Activated CD8-positive, alpha-beta memory T cell treated with anti-CD3 and anti-CD28 coated beads for 4 hours (primary cell): ENCODE results near the gene PRPF8.

Experiments used
- DNase-seq, 2 donors: peaks; one replicate each; pipeline ENCODE4 v3.0.0-alpha.2; 2020; ENCODE audit warnings: low read depth in 2 of 2

Gene PRPF8

DNA sequence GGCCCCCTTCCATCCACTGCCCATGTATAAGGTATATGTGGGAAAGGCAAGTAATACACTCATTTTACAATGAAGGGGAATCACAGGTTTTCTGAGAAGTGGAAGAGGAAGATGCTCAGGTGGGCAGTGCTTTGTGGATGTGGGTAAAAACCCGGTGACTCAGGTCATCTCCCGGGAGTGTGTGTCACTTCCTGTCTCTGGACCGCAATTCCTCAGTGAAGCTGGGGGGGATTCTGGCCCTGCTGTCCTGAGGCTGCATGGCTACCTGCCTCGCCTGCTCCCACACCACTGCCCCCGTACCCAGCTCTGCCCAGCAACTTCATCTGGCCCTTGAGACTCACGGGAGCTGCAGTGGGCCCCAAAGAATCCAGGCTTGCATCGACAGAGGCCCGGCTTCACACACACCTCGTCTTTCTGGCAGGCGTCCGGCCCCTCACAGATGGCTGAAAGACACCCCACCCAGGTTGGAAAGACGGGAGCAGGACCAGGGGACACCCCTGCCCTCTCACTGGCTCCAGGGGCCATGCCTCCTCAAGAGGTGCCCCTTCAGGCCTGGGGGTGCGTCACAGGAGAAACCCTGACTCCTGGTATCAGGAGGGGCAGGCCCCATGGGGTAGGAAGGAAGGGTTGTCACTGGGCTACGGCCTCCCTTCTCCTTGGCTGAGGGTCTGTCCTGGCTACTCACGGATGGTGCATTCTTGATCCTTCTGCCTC lies 40.0 kb downstream of the PRPF8 start:
- DNase-seq = no peak

DNA sequence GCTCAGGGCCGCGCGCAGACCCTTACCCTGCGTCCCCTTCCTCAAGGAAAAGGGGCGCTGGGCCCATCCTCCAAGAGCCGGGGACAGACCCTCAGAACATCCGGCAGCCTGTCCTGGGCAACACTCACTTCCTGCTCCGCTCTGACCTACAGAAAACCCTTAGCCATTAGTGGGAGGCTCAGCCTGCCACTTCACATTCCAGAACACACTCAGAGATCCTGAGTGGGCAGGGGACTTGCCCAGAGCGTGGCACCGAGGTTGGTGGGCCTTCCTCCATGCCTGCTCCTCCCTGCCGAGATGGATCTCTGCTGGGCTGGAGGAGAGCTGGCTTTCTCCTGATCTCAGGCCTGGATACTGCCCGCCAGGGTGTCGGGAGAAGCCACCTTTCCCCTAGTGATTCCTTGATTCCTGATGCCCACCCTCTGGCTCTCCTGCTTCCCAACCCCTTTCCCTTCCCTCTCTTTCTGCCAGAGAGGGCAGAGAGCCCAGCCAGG lies 40.6 kb downstream of the PRPF8 start:
- DNase-seq = no peak

DNA sequence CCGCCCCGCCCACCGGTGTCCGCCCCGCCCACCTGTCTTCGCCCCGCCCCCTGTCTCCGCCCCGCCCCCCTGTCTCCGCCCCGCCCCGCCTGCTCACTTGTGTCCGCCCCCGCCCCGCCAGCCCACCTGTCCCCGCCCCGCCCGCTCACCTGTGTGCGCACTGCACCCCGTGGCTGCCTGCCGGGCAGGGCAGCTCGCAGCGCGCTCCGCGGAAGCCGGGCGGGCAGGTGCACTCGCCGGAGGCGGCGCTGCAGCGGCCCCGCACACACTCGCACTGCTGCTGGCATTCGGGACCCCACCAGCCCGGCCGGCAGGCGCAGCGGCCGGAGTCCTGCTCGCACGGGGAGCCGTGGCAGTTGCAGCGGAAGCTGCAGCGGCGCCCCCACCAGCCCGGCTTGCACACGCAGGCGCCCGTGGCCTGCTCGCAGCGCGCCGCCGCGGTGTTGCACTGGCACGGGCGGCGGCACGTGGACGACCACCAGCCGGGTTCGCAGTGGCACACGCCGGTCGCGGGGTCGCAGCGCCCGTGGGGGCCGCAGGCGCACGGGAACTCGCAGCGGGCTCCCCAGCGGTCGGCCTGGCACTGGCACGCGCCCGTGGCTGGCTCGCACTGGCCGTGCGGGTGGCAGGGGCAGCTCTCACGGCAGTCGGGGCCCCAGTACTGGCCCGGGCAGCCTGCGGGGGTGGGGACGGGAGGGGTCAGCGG lies 41.2 kb downstream of the PRPF8 start:
- peak; percentile 26 to 27 for DNase-seq

DNA sequence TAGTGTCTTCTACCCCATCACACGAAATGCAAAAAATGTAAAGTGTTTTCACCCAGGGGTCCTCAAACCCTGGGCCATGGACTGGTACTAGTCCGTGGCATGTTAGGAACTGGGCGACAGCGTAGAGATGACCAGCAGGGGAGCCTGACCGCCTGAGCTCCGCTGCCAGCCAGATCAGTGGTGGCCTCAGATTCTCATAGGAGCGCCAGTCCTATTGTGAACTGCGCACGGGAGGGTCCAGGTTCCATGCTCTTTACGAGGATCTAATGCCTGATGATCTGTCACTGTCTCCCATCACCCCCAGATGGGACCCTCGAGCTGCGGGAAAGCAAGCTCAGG lies 43.6 kb downstream of the PRPF8 start:
- no peak for DNase-seq

DNA sequence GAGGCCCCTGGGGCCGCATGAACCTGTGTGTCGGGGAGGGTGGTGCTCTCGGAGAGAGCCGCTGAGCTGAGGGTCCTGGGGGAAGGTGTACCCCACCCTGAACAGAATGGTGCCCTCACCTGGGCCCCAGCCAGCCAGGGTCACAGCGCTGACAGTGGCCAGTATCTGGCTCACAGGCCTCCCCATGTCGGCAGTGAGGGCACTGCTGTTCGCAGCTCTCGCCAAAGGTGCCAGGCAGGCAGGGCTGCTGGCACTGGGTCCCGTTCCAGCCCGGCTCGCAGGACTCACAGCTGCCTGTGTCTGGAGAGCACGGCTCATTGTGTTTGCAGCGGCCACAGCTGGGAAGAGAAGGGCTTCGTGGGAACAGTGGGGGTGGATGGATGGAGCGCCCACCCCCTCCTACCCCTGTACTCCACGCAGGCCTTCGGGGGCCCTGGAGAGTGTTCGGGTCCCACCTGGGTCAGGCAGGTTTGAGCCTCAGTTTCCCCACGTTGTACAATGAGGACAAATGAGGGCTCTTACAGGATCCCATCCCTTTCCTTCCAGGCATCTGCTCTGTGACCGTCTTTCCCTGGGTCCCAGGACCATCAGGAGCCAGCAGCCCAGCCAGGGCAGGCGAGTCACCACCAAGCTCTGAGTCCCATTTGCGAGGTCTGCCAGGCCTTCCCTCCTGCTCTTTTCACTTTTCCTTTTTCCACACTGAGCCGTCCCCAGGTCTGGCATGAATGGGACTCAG lies 44.2 kb downstream of the PRPF8 start:
- no peak for DNase-seq

DNA sequence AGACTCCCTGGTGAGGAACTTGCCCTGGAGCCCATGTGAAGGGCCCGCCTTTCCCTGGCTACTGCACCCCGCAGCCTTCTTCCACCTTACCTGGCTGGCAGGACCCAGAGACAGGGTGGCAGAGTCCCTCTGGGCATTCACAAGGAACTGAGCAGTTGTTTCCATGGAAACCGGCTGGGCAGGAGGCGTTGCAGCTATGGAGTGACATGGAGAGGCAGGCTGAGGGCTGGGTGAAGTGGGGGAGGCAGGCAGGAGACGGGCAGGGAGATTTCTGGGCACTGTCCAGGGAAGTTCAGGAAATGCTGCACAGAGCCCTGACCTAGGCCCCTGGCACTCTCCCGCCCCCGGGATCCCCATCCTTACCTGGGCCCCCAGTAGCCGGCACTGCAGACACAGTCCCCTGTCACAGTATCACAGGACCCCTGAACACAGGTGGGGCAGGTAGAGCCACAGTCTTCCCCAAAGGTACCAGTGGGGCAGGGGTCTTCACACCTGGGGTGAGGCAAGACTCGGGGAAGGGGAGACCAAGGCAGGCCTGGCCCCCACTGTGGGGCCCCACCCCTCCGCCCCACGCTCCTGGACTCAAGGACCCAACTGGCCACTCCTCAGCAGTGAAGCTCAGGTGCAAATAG lies 45.0 kb downstream of the PRPF8 start:
- no peak for DNase-seq

DNA sequence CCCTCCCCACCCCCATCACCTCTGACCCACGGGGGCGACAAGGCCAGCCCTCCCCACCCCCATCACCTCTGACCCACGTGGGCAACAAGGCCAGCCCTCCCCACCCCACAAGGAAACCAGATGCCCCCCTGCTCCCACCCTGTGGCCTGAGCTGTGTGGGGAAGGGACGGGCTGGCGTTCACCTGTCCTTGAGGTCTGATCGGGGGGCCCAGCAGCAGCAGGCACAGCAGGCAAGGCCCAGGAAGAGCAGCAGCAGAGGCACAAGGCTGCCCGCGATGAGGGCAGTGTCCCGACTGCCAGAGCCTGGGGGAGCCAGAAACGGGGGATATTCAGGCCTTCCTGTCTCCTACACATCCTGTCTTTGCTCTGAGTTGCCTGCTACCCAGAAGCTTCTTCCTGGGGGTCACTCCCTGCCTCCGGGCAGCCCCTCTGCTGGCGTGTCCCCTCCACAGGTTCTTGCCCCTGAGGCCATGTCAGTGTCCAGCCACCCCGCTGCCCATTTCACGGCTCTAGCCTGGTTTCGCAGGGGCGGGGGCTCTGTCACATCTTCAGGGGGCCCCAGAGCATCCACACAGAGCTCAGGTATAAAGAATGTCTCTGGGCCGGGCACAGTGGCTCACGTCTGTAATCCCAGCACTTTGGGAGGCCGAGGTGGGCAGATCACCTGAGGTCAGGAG lies 45.9 kb downstream of the PRPF8 start:
- no peak for DNase-seq

DNA sequence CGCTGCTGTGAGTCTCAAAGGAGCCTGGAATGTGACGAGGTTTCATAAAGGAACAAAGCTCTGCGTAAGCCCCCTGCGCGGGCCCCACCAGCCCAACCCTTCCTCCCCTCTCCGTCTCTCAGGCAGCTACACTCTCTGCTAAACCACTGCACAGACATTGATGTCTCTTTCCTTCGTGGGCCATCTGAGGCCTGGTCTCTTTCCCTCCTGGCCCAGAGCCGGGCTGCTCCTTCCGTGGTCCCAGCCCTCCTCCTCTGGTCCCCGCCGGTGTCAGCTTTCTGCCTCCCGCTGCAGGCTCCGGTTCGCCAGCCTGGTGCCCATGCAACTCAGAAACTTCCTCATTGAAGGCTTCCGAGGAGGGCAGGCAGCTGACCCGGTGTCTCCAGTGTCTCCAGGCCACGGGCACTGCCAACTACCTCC lies 46.5 kb downstream of the PRPF8 start:
- DNase-seq = no peak

DNA sequence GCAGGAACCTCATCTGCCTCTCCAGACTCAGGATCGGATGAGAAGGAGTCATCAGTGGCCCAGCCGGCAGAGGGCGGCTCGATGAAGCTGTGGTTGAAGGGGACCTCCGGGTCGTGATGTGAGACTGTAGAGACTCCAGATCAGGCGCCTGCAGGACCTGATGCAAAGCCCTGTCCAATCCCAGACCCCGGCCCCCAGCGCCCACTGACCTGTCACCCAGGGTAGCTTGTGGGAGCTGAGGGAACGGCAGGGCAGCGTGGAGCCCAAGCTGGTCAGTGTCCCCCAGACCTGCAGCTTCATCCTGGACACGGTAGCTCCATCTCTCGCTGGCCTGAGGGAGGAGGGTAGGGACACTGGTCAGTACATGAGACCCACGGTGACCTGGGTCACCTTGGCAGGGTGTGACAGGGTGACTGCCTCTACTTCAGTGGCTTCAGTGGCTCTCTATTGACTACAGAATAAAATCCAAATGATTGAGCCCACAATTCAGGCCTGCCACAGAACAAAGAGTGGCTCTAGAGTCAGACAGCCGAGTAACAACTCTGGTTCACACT lies 47.9 kb downstream of the PRPF8 start:
- no peak for DNase-seq

DNA sequence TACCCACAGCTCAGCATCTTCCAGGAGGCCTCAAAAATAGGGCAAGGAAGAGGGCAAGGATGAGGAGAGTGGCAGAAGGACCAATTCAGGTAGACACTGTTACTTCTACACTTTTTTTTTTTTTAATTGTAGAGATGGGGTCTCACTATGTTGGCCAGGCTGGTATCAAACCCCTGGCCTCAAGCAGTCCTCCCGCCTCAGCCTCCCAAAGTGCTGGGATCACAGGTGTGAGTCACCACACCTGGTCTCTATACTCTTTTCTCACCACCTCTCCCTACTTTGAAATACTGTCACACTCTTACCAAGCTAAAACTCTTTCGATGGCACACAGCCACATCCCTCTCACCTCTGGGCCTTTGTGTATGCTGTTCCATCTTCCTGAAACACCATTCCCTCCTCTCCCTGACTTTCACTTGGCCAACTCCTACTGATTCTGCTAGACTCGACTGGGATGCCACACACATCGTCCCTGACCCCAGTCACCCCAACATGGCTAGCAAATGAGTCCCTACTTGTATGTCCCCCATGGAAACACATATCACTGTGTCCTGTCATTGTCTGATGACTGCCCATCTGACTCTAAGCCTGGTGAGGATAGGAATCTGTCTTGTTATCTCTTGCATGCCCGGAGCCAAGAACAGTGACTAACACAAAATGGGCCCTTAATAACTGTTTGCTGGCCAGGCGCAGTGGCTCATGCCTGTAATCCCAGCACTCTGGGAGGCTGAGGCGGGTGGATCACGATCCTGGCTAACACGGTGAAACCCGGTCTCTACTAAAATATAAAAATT lies 48.8 kb downstream of the PRPF8 start:
- no peak for DNase-seq

DNA sequence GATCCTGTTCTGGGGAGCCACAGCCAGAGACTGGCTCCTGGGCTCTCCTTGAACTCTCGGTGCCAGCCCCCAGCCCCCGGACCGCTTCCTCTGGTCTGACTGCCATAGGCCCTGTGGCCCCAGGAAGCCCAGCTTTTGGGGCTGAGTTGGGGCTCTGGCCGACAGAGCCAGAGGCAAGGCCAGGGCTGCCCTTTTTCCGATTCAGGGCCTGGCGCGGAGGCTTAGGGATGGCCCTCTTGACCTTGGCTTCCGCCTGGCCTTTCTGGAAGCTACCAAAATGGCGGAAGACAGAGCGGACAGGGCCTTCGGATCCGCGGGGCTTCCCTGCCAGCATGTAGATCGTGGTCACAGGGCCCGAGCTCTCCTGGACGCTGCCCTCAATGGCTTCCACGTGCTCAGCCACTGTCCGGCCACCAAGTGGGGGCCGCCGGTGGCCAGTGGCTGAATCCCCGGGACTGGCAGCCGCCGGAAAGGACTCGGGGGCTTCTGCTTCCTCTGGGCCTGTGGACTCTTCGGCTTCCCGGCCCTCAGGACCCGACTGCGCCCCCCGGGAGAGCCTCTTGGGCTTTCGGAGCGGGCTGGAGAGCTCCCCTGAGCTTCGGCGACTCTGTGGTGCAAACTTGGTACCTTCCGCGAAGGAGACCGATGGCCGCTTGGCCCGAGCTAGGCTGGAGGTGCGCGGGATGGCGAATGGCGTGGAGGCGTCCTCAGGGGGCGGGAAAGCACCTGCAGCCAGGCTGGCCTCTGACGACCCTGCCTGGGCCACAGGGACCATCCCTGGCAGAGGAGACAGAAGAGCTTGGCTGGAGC lies 49.6 kb downstream of the PRPF8 start:
- DNase-seq = no peak

DNA sequence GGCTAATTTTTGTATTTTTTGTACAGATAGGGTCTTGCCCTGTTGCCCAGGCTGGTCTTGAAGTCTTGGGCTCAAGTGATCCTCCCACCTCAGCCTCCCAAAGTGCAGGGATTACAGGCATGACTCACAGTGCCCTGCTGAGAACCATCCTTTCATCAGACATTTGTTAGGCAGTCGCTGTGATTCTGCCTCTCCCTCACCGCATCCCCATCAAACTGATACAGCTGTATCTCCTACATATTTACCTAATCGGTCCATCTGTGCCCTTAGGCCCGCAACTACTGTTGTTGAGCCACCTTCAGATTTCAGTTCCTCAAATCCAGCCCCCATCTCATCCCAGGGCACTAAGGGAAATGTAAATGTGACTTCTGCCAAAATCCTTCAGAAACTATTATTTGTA lies 54.0 kb downstream of the PRPF8 start:
- DNase-seq = no peak

DNA sequence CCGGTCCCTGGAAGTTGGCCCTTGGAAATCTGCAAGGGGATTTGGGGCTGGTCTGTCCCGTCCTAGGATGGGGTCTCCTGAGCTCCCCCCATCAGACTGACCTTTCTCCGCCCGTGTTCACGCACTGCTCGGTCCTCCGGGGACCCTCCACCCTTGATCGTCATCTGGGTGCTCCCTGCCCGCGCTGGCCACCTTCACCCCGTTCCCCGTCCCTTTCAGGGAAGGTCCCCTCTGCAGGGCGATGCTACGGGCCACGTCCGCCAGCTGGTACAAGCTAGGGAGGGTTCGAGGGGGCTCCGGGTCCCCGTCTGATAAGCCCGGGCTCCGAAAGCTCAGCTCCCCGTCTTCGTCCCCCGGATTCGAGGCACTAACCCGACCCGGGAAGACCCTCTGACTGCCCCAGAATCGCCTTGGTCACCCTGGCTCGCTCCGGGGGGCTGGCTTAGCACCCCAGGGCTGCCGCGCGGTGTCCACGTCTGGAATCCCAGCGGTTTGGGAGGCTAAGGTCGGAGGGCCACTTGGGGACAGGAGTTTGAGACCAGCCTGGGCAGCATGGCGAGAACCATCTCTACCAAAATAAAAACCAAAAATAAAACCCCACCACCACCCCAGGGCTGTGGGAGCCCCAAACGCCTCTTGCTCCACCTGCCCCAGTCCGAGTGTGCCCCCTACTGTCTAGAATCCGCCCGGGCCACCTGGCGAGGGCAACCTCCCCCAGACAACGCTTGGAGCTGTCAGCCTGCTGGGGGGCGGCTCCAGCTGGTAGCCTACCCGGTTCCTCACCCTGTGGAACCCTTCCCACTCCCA lies 55.0 kb downstream of the PRPF8 start:
- peak; percentile 54 to 60 for DNase-seq

DNA sequence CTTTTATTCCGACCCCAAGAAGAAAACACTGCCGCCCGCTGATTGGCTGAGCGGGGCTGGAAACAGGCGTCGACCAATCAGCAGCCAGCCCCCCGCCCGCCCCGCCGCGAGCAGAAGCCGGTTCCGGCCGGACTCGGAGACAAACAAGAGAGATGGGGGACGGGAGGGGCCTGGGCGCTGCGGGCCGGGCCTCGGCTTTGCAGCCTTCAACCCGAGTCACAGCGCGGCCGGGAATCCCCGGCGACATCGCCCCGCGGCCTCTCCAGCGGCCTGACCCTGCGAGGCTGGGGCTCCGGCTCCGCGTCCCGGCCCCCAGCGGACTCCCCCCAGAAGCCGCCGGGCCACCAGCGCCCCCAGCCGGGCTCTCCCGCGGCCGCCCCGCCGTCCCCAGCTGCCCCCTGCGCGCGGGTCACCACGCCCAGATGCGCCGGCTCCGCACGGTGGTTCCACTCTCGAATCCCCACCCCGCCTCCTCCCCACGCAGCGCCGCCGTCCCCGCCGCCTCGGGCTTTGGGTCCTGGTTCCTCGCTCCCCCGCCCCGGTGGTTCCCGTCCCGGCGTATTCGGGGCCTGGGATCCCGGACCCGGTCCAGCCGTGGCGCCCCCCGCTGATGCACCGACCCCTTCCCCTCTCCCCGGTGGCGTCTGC lies 55.7 kb downstream of the PRPF8 start:
- peak; percentile 78 to 79 for DNase-seq

DNA sequence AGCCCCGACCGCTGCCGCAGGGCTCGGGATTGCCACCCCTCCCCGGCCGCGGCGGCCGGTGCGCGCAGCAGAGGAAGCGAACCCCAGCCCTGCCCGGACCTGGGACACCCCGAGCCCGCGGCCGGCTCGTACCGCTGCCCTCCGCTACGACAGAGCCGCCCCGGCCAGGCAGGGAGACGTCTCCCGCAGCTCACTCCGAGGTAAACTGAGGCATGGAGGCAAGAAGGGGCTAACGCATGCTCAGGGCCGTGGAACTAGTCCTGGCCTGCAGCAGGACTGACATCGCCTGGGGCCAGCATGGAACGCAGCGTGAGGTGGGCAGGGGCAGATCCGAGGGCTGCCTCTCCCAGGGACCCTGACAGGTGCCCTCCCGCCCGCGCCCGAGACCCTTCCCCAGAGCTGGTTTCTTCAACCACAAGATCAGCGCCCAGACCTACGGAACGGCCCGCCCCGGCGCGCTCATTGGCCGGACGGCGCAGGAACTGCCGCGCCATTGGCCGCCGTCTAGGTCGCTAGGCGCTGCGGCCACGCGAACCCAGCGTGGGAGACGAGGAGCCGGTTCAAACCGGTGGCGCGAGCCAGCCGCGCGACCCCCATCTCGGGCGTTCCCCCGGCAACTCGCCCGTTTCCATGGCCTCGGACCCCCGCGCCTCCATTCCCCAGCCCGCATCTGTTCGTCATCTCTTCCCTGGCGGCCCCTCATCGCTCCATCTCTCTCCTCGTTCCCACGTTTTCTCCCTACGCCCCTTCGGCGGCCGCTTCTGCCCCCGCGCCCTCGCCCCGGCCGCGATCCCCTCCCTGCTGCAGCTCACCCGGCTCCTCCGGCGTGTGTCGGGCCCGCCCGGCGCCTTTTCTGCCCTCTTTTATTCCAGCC lies 56.4 kb downstream of the PRPF8 start, which contains the start of gene SLC43A2:
Gene SLC43A2, minus strand, starts transcription at position 853 of the 874 bp plus-strand sequence. CDS start 960 bp downstream, outside the sequence.
- DNase-seq = peak; percentile 38 to 61

DNA sequence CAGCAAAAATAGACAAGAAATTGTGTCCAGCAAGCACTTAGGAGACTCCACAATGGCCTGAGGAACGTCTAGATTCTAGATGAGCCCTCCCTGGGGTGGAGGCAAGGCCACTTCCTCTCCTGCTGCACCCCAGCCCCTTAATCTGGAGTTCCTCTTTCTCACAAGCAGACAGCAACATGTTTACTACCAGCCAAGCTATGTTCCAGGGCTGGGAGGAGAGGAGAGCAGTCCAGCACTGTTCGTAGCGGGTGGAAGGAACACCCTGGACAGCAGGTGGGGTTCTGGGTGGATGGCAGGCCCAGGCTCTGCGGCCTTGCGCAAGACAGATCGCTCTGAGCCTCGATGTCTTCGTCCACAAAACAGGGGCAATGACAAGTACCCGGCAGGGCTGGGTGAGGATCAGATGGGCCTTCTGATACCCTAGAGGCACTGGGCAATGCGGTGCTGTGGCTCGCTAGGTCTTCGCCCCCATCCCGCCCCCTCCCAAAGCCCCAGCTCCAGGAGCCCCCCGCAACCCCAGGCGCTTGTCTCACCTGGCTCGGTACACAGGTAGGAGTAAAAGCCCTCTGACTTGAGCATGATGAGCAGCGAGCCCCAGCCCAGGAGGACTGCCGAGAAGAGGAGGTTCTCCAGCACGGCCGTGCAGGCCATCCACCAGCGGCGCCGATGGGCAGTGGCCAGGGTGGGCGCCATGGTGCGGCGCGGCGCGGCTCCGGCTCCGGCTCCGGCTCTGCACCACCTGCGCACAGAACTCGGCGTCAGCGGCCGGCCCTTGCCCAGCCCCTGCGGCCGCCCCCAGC lies 57.3 kb downstream of the PRPF8 start:
- no peak for DNase-seq
